A673 (cell line): ENCODE measurements around the gene P2RY13. TPM values are rescaled to one million over a fixed set of nuclear protein-coding genes. Genes with fewer than 3 reads are reported as not detected.

Source experiments
- BruUV-seq: library from RNA; stranded (reverse); fragments of 400-500 nt; replicated peaks from 2 replicates; lab custom pipeline; 2021; lab: Mats Ljungman, UMichigan
- CTCF ChIA-PET: fragments of 300-600 bp; sonication (Branson Sonifier 250); formaldehyde crosslinking; loops from one replicate; lab custom pipeline; 2022; ENCODE audit warnings: antibody characterized with exemption; lab: Charles Lee
- POLR2A ChIA-PET: fragments of 300-600 bp; sonication (Branson Sonifier 250); formaldehyde crosslinking; loops from one replicate; lab custom pipeline; 2022; ENCODE audit warnings: antibody characterized with exemption; ENCODE audit not compliant: low non-redundant PET; lab: Charles Lee
- DNase-seq: peaks from one replicate; pipeline ENCODE4 v3.0.0-alpha.2; 2015; ENCODE audit warnings: low spot score
- H3K27ac ChIP-seq: fragments of 200-600 bp; sonication (generic); 2 replicates; pipeline ENCODE4 v1.5.1; 2016; ENCODE audit warnings: mixed run types, low read depth, mild to moderate bottlenecking, mixed read lengths, antibody characterized with exemption, low read length; ENCODE audit not compliant: poor library complexity, severe bottlenecking
- H3K27me3 ChIP-seq: fragments of 200-600 bp; sonication (generic); replicated peaks from 2 replicates; pipeline ENCODE4 v1.6.1; 2017; ENCODE audit warnings: mixed run types, low read depth, mild to moderate bottlenecking, mixed read lengths, antibody characterized with exemption, low read length; ENCODE audit not compliant: insufficient read depth, poor library complexity
- H3K36me3 ChIP-seq: fragments of 200-600 bp; sonication (generic); 2 replicates; pipeline ENCODE4 v1.6.1; 2016; ENCODE audit warnings: mixed run types, mild to moderate bottlenecking, mixed read lengths, antibody characterized with exemption, low read length; ENCODE audit not compliant: insufficient read depth, poor library complexity, severe bottlenecking
- H3K4me1 ChIP-seq: fragments of 200-600 bp; sonication (generic); 2 replicates; pipeline ENCODE4 v1.6.1; 2017; ENCODE audit warnings: mixed run types, mild to moderate bottlenecking, mixed read lengths, antibody characterized with exemption, low read length; ENCODE audit not compliant: insufficient read depth, poor library complexity, severe bottlenecking
- H3K4me3 ChIP-seq: fragments of 200-600 bp; sonication (generic); 2 replicates; pipeline ENCODE4 v1.5.1; 2016; ENCODE audit warnings: low read depth, mixed run types, mild to moderate bottlenecking, mixed read lengths, low read length; ENCODE audit not compliant: poor library complexity, severe bottlenecking
- H3K9me3 ChIP-seq: fragments of 200-600 bp; sonication (generic); 2 replicates; pipeline ENCODE4 v1.6.1; 2016; ENCODE audit warnings: mixed run types, low read depth, mild to moderate bottlenecking, mixed read lengths, antibody characterized with exemption, low read length; ENCODE audit not compliant: poor library complexity, severe bottlenecking
- EZH2 ChIP-seq: fragments of 200-600 bp; sonication (generic); IDR thresholded peaks from 2 replicates; pipeline ENCODE4 v1.6.1; 2017; ENCODE audit warnings: borderline replicate concordance, low read depth, mild to moderate bottlenecking, mixed read lengths, antibody characterized with exemption, low read length; ENCODE audit not compliant: poor library complexity, severe bottlenecking
- intact Hi-C: fragments of 100-400 bp; cut with micrococcal nuclease; formaldehyde crosslinking; loops from one replicate; pipeline ENCODE4 v1.10.0; 2022; ENCODE audit not compliant: unreplicated experiment
- total RNA-seq: library from RNA; stranded (reverse); gene quantifications from 2 replicates; pipeline ENCODE4 v1.2.3, GENCODE V29; 2021
- TF ChIP-seq, protein P1 (sequence below): fragments of 300-800, 200-600 bp; sonication (generic); conservative IDR thresholded peaks from 2 replicates; pipeline ENCODE4 v1.5.1; 2017; ENCODE audit warnings: low read depth, mild to moderate bottlenecking, antibody characterized with exemption, low read length, moderate library complexity, mixed read lengths

The P2RY13 gene
- total RNA-seq, 1 experiment from 2014 or later: not detected

DNA sequence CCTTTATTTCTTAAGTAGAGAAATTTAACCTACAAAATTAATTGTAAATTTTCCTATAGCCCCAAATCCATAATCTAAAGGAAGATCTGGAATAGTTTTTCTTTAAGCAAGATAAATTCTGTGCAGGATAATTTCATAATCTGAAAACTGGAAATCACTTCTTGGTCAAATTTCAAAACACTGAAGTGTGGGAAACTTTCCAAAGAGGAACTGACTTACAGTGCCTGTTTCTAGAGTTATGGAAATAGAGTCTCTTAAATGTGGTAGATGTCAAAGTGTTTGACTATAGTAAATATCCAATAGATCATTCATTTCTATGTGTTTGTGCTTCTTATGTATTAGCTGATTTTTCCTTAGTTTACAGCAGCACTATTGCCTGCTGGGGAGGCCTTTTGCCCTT lies 1.6 kb upstream of the P2RY13 start:
- POLR2A ChIA-PET: no interaction called here
- no peak overlapping the region for H3K27ac ChIP-seq
- peaks cover 5% of the 10 kb centered on the region for H3K4me1 ChIP-seq
- no peak for TF ChIP-seq EZH2
- TF ChIP-seq, protein P1, sequence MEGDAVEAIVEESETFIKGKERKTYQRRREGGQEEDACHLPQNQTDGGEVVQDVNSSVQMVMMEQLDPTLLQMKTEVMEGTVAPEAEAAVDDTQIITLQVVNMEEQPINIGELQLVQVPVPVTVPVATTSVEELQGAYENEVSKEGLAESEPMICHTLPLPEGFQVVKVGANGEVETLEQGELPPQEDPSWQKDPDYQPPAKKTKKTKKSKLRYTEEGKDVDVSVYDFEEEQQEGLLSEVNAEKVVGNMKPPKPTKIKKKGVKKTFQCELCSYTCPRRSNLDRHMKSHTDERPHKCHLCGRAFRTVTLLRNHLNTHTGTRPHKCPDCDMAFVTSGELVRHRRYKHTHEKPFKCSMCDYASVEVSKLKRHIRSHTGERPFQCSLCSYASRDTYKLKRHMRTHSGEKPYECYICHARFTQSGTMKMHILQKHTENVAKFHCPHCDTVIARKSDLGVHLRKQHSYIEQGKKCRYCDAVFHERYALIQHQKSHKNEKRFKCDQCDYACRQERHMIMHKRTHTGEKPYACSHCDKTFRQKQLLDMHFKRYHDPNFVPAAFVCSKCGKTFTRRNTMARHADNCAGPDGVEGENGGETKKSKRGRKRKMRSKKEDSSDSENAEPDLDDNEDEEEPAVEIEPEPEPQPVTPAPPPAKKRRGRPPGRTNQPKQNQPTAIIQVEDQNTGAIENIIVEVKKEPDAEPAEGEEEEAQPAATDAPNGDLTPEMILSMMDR: no peak
- H3K4me3 ChIP-seq: no peak overlapping the region
- no peak for DNase-seq
- H3K27me3 ChIP-seq: no peaks in the 10 kb centered on the region
- no peaks in the 10 kb centered on the region for H3K36me3 ChIP-seq
- no peaks in the 10 kb centered on the region for H3K9me3 ChIP-seq
- intact Hi-C loops: no loop called here
- no TSS peak for BruUV-seq
- CTCF ChIA-PET: no interaction called here

DNA sequence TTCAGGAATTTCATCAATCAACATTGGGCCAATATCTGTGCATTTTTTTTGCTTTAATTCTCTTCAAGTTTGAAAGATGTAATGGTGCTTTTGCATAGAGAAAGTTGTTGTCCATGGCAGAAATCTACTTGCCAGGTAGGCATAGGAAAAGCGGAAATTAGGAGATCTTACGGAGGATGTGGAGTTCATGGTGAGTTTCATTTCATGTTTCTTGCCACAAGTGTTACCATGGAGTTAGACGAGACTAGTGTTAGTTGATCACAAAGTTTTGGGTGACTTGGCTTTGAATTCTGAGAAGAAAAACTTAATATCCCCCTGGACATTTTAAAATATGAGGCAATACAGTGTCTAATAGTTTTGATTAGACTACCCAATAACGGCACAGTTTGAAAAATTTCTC lies 1.0 kb upstream of the P2RY13 start:
- intact Hi-C loops: no loop called here
- H3K27ac ChIP-seq: no peak overlapping the region
- POLR2A ChIA-PET: no interaction called here
- BruUV-seq: no TSS peak
- no peak for TF ChIP-seq EZH2
- TF ChIP-seq, protein P1: no peak
- H3K36me3 ChIP-seq: no peaks in the 10 kb centered on the region
- no peaks in the 10 kb centered on the region for H3K9me3 ChIP-seq
- DNase-seq: no peak
- peaks cover 5% of the 10 kb centered on the region for H3K4me1 ChIP-seq
- CTCF ChIA-PET: no interaction called here
- no peak overlapping the region for H3K4me3 ChIP-seq
- no peaks in the 10 kb centered on the region for H3K27me3 ChIP-seq

DNA sequence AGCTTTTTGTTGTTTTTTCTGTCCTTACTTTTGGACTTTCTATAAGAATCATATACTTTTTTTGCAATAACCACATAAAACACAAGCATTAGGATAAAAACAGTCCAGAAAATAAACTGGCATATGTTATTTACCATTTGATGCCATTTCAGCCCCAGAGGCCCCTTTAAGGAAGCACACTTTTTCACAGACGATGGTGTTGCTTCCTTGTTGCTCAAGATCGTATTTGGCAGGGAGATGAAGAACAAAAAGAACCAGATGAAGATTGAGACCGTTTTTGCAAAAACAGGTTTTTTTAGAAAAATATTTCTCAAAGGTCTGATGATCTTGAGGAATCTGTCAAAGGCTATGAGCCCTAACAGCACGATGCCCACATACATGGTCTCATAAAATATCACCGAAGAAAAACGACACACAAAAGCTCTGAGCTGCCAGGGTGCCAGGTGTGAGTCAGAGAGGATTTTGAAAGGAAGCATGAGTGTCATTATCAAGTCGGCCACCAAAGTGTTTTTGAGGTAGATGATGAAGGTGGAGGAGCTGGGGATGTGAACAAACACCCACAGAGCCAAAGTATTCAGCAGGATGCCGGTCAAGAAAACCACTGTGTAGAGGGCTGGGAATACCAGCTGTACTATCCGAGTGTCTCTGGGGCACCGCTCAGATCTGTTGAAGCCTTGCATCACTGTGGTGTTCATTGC lies 902 bp downstream of the P2RY13 start:
- ChIA-PET CTCF (interaction anchor here (0.6 to 1.0 kb wide), 7 partner anchors 28 to 672 kb away, joined by 3 to 13 read pairs (median 4); partner anchors contain the start of gene P2RY12), POLR2A (no interaction called here)
- Histone ChIP-seq H3K27me3 (no peaks in the 10 kb centered on the region), H3K9me3 (no peaks in the 10 kb centered on the region), H3K4me1 (peaks cover 14% of the 10 kb centered on the region), H3K36me3 (no peaks in the 10 kb centered on the region), H3K27ac (no peak overlapping the region), H3K4me3 (no peak overlapping the region)
- no peak for DNase-seq
- intact Hi-C loops: no loop called here
- BruUV-seq: no TSS peak
- TF ChIP-seq, protein P1: no peak
- no peak for TF ChIP-seq EZH2
